ENCODE measurements around the gene SLC12A7.

SLC12A7 gene

GRCh38 chr5:1044117-1044516, 67.7 kb downstream of the SLC12A7 start:
- no peak overlapping the region for H3K4me3 ChIP-seq (ENCODE audit: low read depth, low read length)
- no peak for TF ChIP-seq CTCF (IDR thresholded peaks at IDR 0.05; ENCODE audit: low read depth, low read length)

GRCh38 chr5:1043327-1043726, 68.5 kb downstream of the SLC12A7 start:
- no peak for TF ChIP-seq CTCF (IDR thresholded peaks at IDR 0.05; ENCODE audit: low read depth, low read length)
- H3K4me3 ChIP-seq (ENCODE audit: low read depth, low read length), result no peak overlapping the region

- TF ChIP-seq CTCF (IDR thresholded peaks at IDR 0.05; ENCODE audit: low read depth, low read length), result no peak
- no peak overlapping the region for H3K4me3 ChIP-seq (ENCODE audit: low read depth, low read length)
Observed at GRCh38 chr5:1042626-1043025, 69.2 kb downstream of the SLC12A7 start.

- H3K4me3 ChIP-seq (ENCODE audit: low read depth, low read length), result no peak overlapping the region
- TF ChIP-seq CTCF (IDR thresholded peaks at IDR 0.05; ENCODE audit: low read depth, low read length), result no peak
Observed at GRCh38 chr5:1041225-1042143, 70.4 kb downstream of the SLC12A7 start.

- TF ChIP-seq CTCF (IDR thresholded peaks at IDR 0.05; ENCODE audit: low read depth, low read length), result no peak
- H3K4me3 ChIP-seq (ENCODE audit: low read depth, low read length), result no peak overlapping the region
Observed at GRCh38 chr5:1040571-1040970, 71.3 kb downstream of the SLC12A7 start.

- H3K4me3 ChIP-seq (ENCODE audit: low read depth, low read length), result no peak overlapping the region
- no peak for TF ChIP-seq CTCF (IDR thresholded peaks at IDR 0.05; ENCODE audit: low read depth, low read length)
Observed at GRCh38 chr5:1039706-1040260, 72.1 kb downstream of the SLC12A7 start.

GRCh38 chr5:1039210-1039548, 72.7 kb downstream of the SLC12A7 start:
- no peak overlapping the region for H3K4me3 ChIP-seq (ENCODE audit: low read depth, low read length)
- no peak for TF ChIP-seq CTCF (IDR thresholded peaks at IDR 0.05; ENCODE audit: low read depth, low read length)
